HepG2 (cell line): ENCODE measurements around the gene AGRN. TPM values are rescaled to one million over a fixed set of nuclear protein-coding genes. Genes with fewer than 3 reads are reported as not detected.

ENCODE experiments used
- BORCS8-MEF2B ChIP-seq: sonication (generic); formaldehyde crosslinking; IDR thresholded peaks from 2 replicates; pipeline ENCODE4 v1.8.0; 2022; ENCODE audit warnings: mild to moderate bottlenecking, missing genetic modification reagents
- GABPB1 ChIP-seq: IDR thresholded peaks from 2 replicates; pipeline ENCODE4 v1.6.1; 2016; ENCODE audit warnings: mild to moderate bottlenecking, missing genetic modification reagents, moderate library complexity, missing compliant biosample characterization
- ISL2 ChIP-seq: sonication (generic); formaldehyde crosslinking; IDR thresholded peaks from 2 replicates; pipeline ENCODE4 v1.5.0; 2020; ENCODE audit warnings: missing genetic modification reagents
- MED13 ChIP-seq: sonication (generic); formaldehyde crosslinking; IDR thresholded peaks from 2 replicates; pipeline ENCODE4 v1.5.0; 2020; ENCODE audit warnings: missing genetic modification reagents
- MZF1 ChIP-seq: sonication (generic); formaldehyde crosslinking; IDR thresholded peaks from 2 replicates; pipeline ENCODE4 v1.8.1; 2023; ENCODE audit warnings: mild to moderate bottlenecking, missing genetic modification reagents, borderline replicate concordance
- SYNCRIP ChIP-seq: fragments of 200-400 bp; formaldehyde crosslinking; IDR thresholded peaks from 2 replicates; pipeline ENCODE4 v1.6.1; 2018; ENCODE audit warnings: mild to moderate bottlenecking, low read depth, low read length; ENCODE audit not compliant: insufficient read depth
- XBP1 ChIP-seq: sonication (generic); formaldehyde crosslinking; IDR thresholded peaks from 2 replicates; pipeline ENCODE4 v1.5.0; 2020; ENCODE audit warnings: missing genetic modification reagents
- ZBTB20 ChIP-seq: sonication (generic); formaldehyde crosslinking; IDR thresholded peaks from 2 replicates; pipeline ENCODE4 v1.8.1; 2023; ENCODE audit warnings: missing genetic modification reagents, low read depth, mild to moderate bottlenecking, borderline replicate concordance
- ZBTB38 ChIP-seq: sonication (generic); formaldehyde crosslinking; IDR thresholded peaks from 2 replicates; pipeline ENCODE4 v1.5.1; 2020; ENCODE audit warnings: mild to moderate bottlenecking, missing genetic modification reagents
- ZNF263 ChIP-seq: sonication (generic); formaldehyde crosslinking; IDR thresholded peaks from 2 replicates; pipeline ENCODE4 v1.4.0; 2020; ENCODE audit warnings: missing genetic modification reagents
- ZNF331 ChIP-seq: sonication (generic); formaldehyde crosslinking; IDR thresholded peaks from 2 replicates; pipeline ENCODE4 v1.4.0; 2020; ENCODE audit warnings: missing genetic modification reagents
- ZNF431 ChIP-seq: sonication (generic); formaldehyde crosslinking; IDR thresholded peaks from 2 replicates; pipeline ENCODE4 v1.9.0; 2022; ENCODE audit warnings: missing genetic modification reagents, low read depth, mild to moderate bottlenecking, borderline replicate concordance
- ZNF709 ChIP-seq: sonication (generic); formaldehyde crosslinking; IDR thresholded peaks from 2 replicates; pipeline ENCODE4 v1.5.0; 2020; ENCODE audit warnings: mild to moderate bottlenecking, missing genetic modification reagents
- ZSCAN9 ChIP-seq: IDR thresholded peaks from 2 replicates; pipeline ENCODE4 v1.6.1; 2016; ENCODE audit warnings: borderline replicate concordance
- polyA plus RNA-seq, 8 experiments: library from polyadenylated mRNA; depleted of rRNA in 3 of 8; stranded (reverse) in 7 of 8; unstranded in 1 of 8; fragments of >200 nt; fragmentation: Illumina TruSeq in 4 of 8; extraction: Trizol in 4 of 8; gene quantifications; 2 replicates each; pipeline versions ENCODE4 v1.2.1 to v1.2.3, GENCODE V29; 2011 to 2016; ENCODE audit warnings: low read depth in 4 of 8, missing spikeins in 1 of 8, mixed read lengths in 1 of 8; ENCODE audit not compliant: insufficient read depth in 1 of 8
- total RNA-seq, 5 experiments: library from RNA; depleted of rRNA; stranded (reverse); fragments of >200 nt; fragmentation: Illumina TruSeq; extraction: Trizol; gene quantifications; 2 replicates each; pipeline ENCODE4 v1.2.3, GENCODE V29; 2016; ENCODE audit warnings: low read depth in 1 of 5
- TF ChIP-seq, protein P1 (sequence below): sonication (generic); formaldehyde crosslinking; IDR thresholded peaks from 2 replicates; pipeline ENCODE4; 2020; ENCODE audit warnings: missing genetic modification reagents, mild to moderate bottlenecking, borderline replicate concordance
- TF ChIP-seq, protein P2 (sequence below), 2 experiments: sonication (generic) in 1 of 2; formaldehyde crosslinking in 1 of 2; IDR thresholded peaks; 2 replicates each; pipeline versions ENCODE4 v1.4.0 to v1.6.1; 2018 to 2020; ENCODE audit warnings: missing genetic modification reagents in 2 of 2, borderline replicate concordance in 1 of 2, low read depth in 1 of 2, mild to moderate bottlenecking in 1 of 2, missing biosample characterization in 1 of 2
- TF ChIP-seq, protein P3 (sequence below): sonication (generic); formaldehyde crosslinking; IDR thresholded peaks from 2 replicates; pipeline ENCODE4 v1.4.0; 2020; ENCODE audit warnings: mild to moderate bottlenecking, missing genetic modification reagents
- TF ChIP-seq, protein P4 (sequence below): sonication (generic); formaldehyde crosslinking; IDR thresholded peaks from 2 replicates; pipeline ENCODE4 v1.5.0; 2020; ENCODE audit warnings: missing genetic modification reagents, mild to moderate bottlenecking, borderline replicate concordance

AGRN gene
- total and polyA plus RNA-seq, 2 of the 13 experiments (the other 11 are each of a cell fraction or from before 2014, with no cell fraction given) = 29.8 to 65.2 TPM

DNA sequence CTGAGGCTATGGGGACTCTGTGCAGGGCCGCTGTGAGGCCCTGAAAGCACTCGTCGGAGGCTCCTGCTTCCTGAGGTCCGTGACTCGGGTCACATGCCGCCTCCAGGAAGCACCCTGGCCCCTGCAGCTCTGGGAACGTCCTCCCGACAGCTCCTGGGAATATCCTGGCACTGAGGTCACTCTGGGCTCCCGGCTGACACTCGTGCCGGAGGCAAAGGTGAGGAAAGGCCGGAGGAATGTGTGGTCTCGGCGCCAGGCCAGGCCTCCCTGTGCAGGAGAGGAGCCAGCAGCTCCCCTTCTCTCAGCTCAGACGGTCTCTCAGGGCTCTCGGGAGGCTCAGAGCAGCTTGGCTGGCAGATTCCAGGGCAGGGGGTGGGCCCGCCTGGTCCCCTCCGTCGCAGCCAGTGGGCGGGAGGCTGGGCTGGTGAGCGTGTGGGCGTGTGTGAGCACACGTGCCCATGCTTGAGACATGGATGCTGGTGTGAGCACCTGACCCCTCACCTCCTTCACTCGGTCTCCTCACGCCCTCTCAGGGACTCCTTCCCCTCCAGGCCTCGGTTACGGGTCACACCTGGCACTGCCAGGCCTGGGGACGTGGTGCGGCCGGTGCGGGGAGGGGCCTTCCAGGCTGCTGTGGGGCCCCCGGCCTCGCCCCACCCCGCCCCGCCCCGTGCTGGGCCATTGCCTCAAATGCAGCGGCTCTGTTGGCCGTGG is 59.6 kb downstream of the AGRN start (continued):
- TF ChIP-seq, protein P1, sequence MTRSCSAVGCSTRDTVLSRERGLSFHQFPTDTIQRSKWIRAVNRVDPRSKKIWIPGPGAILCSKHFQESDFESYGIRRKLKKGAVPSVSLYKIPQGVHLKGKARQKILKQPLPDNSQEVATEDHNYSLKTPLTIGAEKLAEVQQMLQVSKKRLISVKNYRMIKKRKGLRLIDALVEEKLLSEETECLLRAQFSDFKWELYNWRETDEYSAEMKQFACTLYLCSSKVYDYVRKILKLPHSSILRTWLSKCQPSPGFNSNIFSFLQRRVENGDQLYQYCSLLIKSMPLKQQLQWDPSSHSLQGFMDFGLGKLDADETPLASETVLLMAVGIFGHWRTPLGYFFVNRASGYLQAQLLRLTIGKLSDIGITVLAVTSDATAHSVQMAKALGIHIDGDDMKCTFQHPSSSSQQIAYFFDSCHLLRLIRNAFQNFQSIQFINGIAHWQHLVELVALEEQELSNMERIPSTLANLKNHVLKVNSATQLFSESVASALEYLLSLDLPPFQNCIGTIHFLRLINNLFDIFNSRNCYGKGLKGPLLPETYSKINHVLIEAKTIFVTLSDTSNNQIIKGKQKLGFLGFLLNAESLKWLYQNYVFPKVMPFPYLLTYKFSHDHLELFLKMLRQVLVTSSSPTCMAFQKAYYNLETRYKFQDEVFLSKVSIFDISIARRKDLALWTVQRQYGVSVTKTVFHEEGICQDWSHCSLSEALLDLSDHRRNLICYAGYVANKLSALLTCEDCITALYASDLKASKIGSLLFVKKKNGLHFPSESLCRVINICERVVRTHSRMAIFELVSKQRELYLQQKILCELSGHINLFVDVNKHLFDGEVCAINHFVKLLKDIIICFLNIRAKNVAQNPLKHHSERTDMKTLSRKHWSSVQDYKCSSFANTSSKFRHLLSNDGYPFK (CRISPR knock-in tag) = no peak; the same call in 1 of the 2 replicates
- TF ChIP-seq XBP1 (CRISPR knock-in tag) (no peak), ZNF709 (0 out of 2 replicates have a peak, but pooled peaks have one; percentile 31), MED13 (CRISPR knock-in tag) (no peak), ZNF331 (CRISPR knock-in tag) (0 out of 2 replicates have a peak, but pooled peaks have one; percentile 33), GABPB1 (CRISPR knock-in tag) (peak; percentile 71), ZNF431 (no peak), ZSCAN9 (0 out of 2 replicates have a peak, but pooled peaks have one; percentile 26), ZBTB38 (CRISPR knock-in tag) (peak; percentile 86; the same call in 1 of the 2 replicates), MZF1 (CRISPR knock-in tag) (no peak), BORCS8-MEF2B (CRISPR knock-in tag) (peak; percentile 51; the same call in 1 of the 2 replicates), SYNCRIP (no peak), ZNF263 (CRISPR knock-in tag) (peak; percentile 86), ISL2 (CRISPR knock-in tag) (no peak), ZBTB20 (CRISPR knock-in tag) (peak; percentile 53; the same call in 1 of the 2 replicates)
- TF ChIP-seq, protein P2, sequence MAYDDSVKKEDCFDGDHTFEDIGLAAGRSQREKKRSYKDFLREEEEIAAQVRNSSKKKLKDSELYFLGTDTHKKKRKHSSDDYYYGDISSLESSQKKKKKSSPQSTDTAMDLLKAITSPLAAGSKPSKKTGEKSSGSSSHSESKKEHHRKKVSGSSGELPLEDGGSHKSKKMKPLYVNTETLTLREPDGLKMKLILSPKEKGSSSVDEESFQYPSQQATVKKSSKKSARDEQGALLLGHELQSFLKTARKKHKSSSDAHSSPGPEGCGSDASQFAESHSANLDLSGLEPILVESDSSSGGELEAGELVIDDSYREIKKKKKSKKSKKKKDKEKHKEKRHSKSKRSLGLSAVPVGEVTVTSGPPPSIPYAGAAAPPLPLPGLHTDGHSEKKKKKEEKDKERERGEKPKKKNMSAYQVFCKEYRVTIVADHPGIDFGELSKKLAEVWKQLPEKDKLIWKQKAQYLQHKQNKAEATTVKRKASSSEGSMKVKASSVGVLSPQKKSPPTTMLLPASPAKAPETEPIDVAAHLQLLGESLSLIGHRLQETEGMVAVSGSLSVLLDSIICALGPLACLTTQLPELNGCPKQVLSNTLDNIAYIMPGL (CRISPR knock-in tag; IDR thresholded peaks at IDR 0.05; ENCODE audit: borderline replicate concordance in 1 of 2, low read depth in 1 of 2) = peak; percentile 57 to 63; a peak in 2 of 4 replicates
- TF ChIP-seq, protein P3, sequence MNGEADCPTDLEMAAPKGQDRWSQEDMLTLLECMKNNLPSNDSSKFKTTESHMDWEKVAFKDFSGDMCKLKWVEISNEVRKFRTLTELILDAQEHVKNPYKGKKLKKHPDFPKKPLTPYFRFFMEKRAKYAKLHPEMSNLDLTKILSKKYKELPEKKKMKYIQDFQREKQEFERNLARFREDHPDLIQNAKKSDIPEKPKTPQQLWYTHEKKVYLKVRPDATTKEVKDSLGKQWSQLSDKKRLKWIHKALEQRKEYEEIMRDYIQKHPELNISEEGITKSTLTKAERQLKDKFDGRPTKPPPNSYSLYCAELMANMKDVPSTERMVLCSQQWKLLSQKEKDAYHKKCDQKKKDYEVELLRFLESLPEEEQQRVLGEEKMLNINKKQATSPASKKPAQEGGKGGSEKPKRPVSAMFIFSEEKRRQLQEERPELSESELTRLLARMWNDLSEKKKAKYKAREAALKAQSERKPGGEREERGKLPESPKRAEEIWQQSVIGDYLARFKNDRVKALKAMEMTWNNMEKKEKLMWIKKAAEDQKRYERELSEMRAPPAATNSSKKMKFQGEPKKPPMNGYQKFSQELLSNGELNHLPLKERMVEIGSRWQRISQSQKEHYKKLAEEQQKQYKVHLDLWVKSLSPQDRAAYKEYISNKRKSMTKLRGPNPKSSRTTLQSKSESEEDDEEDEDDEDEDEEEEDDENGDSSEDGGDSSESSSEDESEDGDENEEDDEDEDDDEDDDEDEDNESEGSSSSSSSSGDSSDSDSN (CRISPR knock-in tag) = peak; percentile 91
- TF ChIP-seq, protein P4, sequence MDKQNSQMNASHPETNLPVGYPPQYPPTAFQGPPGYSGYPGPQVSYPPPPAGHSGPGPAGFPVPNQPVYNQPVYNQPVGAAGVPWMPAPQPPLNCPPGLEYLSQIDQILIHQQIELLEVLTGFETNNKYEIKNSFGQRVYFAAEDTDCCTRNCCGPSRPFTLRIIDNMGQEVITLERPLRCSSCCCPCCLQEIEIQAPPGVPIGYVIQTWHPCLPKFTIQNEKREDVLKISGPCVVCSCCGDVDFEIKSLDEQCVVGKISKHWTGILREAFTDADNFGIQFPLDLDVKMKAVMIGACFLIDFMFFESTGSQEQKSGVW (CRISPR knock-in tag) = no peak
